ENCODE measurements around the gene CEP104. TPM values are rescaled to one million over a fixed set of nuclear protein-coding genes. Genes with fewer than 3 reads are reported as not detected.

The CEP104 gene
- total and polyA plus RNA-seq, 8 donors, result 32.5 to 49.5 (median 35.3) TPM

GRCh38 chr1:3889936-3890335 is 32.9 kb upstream of the CEP104 start:
- H3K9me3 ChIP-seq, result no peaks in the 10 kb centered on the region
- H3K27ac ChIP-seq, result no peak overlapping the region
- ATAC-seq (peak; percentile 28), DNase-seq (peak in 1 of 4 donors; percentile 31)
- H3K36me3 ChIP-seq, result peaks cover 0 to 76% of the 10 kb centered on the region in 2 donors
- H3K4me1 ChIP-seq, result peaks cover 0 to 19% of the 10 kb centered on the region in 2 donors
- H3K4me3 ChIP-seq, result no peak overlapping the region
- TF ChIP-seq, protein P1, sequence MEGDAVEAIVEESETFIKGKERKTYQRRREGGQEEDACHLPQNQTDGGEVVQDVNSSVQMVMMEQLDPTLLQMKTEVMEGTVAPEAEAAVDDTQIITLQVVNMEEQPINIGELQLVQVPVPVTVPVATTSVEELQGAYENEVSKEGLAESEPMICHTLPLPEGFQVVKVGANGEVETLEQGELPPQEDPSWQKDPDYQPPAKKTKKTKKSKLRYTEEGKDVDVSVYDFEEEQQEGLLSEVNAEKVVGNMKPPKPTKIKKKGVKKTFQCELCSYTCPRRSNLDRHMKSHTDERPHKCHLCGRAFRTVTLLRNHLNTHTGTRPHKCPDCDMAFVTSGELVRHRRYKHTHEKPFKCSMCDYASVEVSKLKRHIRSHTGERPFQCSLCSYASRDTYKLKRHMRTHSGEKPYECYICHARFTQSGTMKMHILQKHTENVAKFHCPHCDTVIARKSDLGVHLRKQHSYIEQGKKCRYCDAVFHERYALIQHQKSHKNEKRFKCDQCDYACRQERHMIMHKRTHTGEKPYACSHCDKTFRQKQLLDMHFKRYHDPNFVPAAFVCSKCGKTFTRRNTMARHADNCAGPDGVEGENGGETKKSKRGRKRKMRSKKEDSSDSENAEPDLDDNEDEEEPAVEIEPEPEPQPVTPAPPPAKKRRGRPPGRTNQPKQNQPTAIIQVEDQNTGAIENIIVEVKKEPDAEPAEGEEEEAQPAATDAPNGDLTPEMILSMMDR (IDR thresholded peaks at IDR 0.05), result no peak
- intact Hi-C loops (cut with DNase I), result no loop called here
- H3K27me3 ChIP-seq, result no peaks in the 10 kb centered on the region

GRCh38 chr1:3888301-3888700 is 31.3 kb upstream of the CEP104 start:
- no peaks in the 10 kb centered on the region for H3K27me3 ChIP-seq
- intact Hi-C loops (cut with DNase I), result no loop called here
- DNase-seq (peak in 1 of 4 donors; percentile 49), ATAC-seq (no peak)
- H3K36me3 ChIP-seq, result peaks cover 0 to 87% of the 10 kb centered on the region in 2 donors
- TF ChIP-seq, protein P1 (IDR thresholded peaks at IDR 0.05), result no peak
- no peak overlapping the region for H3K4me3 ChIP-seq
- no peak overlapping the region for H3K27ac ChIP-seq
- no peaks in the 10 kb centered on the region for H3K9me3 ChIP-seq
- peaks cover 0 to 19% of the 10 kb centered on the region in 2 donors for H3K4me1 ChIP-seq

DNA sequence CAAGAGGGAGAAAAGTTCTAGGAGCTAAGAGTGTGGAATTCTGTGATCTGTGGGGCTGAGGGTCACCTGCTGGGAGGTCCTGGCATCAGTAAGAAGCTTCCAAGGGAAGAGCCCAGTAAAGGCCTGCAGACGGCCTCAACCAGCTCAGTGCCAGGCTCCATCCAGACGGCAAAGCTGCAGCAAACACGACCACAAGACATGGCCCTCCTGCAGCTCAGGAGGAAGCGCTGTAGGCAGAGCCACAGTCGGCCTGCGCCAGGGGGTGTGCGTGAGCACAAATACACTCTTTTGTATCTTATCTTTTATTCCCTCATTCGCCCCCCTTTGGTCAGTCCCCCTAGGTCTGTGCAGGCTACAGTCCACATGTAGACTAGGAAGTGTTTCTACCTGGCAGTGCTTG is 29.7 kb upstream of the CEP104 start:
- no peak overlapping the region for H3K4me3 ChIP-seq
- peaks cover 0 to 86% of the 10 kb centered on the region in 2 donors for H3K36me3 ChIP-seq
- H3K27ac ChIP-seq, result no peak overlapping the region
- no peaks in the 10 kb centered on the region for H3K9me3 ChIP-seq
- ATAC-seq, result no peak
- peaks cover 0 to 15% of the 10 kb centered on the region in 2 donors for H3K4me1 ChIP-seq
- H3K27me3 ChIP-seq, result no peaks in the 10 kb centered on the region
- DNase-seq, result peak in 1 of 4 donors; percentile 33
- intact Hi-C loops (cut with DNase I), result no loop called here
- TF ChIP-seq, protein P1 (IDR thresholded peaks at IDR 0.05), result no peak

DNA sequence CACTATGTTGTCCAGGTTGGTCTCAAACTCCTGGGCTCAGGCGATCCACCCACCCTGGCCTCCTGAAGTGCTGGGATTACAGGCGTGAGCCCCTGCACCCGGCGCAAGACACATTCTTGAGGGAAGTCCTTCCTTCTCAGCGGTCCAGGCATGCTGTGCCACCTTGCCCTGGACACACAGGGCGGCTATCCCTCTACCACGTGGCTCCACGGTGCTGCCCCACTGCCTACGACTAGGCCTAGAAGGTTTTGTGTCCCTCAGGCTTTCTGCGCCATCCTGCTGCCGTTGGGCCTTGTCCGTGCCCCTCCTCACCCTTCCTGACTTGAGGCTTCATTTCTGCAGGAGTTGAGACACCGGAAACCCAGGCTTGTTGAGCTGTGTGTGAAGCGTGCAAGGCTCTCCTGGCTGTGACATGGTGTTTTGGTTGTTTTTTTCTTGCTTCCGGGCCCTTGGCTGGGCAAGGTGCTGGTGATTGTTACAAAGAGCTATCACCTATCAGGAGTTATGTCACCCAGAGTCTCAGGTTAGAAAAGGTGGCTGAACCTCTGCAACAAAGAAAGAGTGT is 29.2 kb upstream of the CEP104 start:
- DNase-seq, result peak in 1 of 4 donors; percentile 67
- TF ChIP-seq, protein P1 (IDR thresholded peaks at IDR 0.05), result no peak
- no peaks in the 10 kb centered on the region for H3K27me3 ChIP-seq
- peaks cover 0 to 83% of the 10 kb centered on the region in 2 donors for H3K36me3 ChIP-seq
- H3K27ac ChIP-seq, result no peak overlapping the region
- no peak for ATAC-seq
- intact Hi-C loops (cut with DNase I), result no loop called here
- H3K4me1 ChIP-seq, result peaks cover 0 to 11% of the 10 kb centered on the region in 2 donors
- H3K9me3 ChIP-seq, result no peaks in the 10 kb centered on the region
- no peak overlapping the region for H3K4me3 ChIP-seq

GRCh38 chr1:3885611-3886010 is 28.6 kb upstream of the CEP104 start:
- TF ChIP-seq, protein P1 (IDR thresholded peaks at IDR 0.05), result no peak
- intact Hi-C loops (cut with DNase I), result no loop called here
- no peaks in the 10 kb centered on the region for H3K27me3 ChIP-seq
- peaks cover 0 to 7% of the 10 kb centered on the region in 2 donors for H3K4me1 ChIP-seq
- peak in 1 of 4 donors; percentile 57 for DNase-seq
- ATAC-seq, result no peak
- no peaks in the 10 kb centered on the region for H3K9me3 ChIP-seq
- no peak overlapping the region for H3K4me3 ChIP-seq
- no peak overlapping the region for H3K27ac ChIP-seq
- peaks cover 0 to 83% of the 10 kb centered on the region in 2 donors for H3K36me3 ChIP-seq
